D721Med (cell line): Measurements from ENCODE around the gene C19orf67.

Experiments
- DNase-seq: peaks from one replicate; pipeline ENCODE4 v3.0.0; 2011; ENCODE audit warnings: low spot score; ENCODE audit not compliant: insufficient read length
- FAIRE-seq: peaks from 2 replicates; lab custom pipeline; 2011; peaks lifted over from hg19 to GRCh38; lab: Jason Lieb, UNC
- TF ChIP-seq, protein P1 (sequence below): IDR thresholded peaks from 2 replicates; pipeline ENCODE4 v1.5.1; 2012; ENCODE audit warnings: mild to moderate bottlenecking, control low read depth; ENCODE audit not compliant: insufficient read depth; ENCODE audit errors: missing control alignments

C19orf67 gene

GRCh38 chr19:14086098-14086497 lies 515 bp upstream of the C19orf67 start:
- no peak for DNase-seq
- FAIRE-seq, result no peak
- TF ChIP-seq, protein P1, sequence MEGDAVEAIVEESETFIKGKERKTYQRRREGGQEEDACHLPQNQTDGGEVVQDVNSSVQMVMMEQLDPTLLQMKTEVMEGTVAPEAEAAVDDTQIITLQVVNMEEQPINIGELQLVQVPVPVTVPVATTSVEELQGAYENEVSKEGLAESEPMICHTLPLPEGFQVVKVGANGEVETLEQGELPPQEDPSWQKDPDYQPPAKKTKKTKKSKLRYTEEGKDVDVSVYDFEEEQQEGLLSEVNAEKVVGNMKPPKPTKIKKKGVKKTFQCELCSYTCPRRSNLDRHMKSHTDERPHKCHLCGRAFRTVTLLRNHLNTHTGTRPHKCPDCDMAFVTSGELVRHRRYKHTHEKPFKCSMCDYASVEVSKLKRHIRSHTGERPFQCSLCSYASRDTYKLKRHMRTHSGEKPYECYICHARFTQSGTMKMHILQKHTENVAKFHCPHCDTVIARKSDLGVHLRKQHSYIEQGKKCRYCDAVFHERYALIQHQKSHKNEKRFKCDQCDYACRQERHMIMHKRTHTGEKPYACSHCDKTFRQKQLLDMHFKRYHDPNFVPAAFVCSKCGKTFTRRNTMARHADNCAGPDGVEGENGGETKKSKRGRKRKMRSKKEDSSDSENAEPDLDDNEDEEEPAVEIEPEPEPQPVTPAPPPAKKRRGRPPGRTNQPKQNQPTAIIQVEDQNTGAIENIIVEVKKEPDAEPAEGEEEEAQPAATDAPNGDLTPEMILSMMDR, result no peak

- FAIRE-seq (no peak), DNase-seq (no peak)
- TF ChIP-seq, protein P1, result no peak
These were observed 3.0 kb downstream of the C19orf67 start for GRCh38 chr19:14082675-14082960.

DNA sequence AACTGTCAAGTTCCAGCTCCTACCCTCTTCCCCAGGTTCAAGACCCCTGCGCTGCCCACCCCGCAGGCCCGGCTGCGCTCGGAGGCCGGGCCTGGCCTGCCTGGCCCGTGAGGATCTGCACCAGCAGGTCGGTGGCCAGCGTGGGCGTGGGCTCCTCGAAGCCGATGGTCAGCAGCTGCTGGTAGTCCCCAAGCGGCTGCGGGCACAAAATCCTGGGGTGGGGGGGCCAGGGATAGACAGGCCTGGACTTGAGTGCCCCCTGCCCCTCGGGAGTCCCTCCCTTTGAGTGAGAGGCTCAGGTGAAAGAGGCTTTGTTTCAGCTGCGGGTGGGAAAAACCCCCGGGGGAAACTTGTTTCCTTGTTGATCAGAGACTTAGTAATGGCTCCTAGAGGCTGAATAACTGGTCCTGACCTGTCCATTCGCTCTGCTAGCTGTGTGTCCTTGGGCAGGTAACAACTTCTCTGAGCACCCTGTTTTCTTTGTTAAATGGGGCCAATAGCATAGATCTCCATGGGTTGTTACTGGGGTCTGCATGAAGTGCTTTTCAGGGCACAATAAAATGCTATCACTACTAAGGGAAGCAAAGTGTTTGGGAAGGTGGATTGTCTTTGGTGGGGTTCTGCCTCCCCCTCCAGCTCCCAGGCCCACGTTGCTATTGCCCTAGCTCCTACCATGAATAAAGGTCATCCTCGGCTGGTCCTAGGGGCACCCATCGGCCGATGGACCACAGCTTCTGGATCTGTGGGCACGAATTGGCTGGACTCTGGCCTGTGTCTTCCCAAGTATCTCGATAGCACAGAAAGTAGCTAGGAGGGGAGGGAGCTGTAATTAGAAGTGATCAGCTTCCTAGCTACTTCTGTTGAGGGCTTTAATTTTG lies 3.5 kb downstream of the C19orf67 start:
- FAIRE-seq (no peak), DNase-seq (no peak)
- TF ChIP-seq, protein P1, result no peak

DNA sequence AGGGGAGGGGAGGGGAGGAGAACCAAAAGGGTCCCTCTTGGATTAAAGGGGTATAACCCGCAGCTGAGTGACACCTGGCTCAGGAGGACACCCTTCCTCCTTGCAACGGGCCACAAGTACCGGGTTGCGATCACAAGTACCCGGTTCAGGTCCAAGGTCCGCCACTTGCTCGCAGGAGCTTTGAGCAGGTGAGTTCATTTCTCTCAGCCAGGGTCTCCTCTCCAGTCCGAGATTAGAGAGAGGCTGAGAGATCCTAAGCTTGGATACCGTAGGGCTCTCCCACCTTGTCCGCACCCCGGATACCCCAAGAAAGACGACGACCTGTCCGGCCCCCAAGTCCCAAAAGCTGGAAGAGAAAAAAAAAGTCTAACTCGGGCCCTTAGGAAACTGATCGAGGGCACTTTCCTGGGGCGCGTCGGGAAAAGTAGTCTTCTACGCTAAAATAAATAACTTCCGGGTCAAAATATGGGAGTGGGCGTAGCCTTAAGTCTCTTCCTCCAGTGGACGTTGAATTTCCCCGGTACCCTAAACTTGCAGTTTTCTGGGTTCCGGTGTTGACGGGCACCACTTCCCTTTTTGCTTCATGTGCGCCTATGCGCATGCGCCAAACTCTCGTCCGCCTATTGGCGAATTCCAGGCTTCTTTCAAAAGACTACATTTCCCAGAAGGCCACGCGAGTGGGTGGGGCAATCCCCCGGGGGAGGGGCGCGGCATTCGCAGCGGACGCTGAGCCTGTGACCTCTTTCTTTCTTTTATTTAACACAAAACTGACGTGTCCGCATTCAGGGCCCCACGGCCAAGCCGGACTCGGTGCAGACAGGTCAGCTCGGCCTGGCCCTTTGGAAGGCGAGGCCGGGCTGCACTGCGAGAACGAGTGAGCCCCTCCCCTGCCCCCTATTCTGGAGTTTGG lies 4.4 kb downstream of the C19orf67 start:
- TF ChIP-seq, protein P1, result no peak
- FAIRE-seq (peak; percentile 77), DNase-seq (peak; percentile 93)

DNA sequence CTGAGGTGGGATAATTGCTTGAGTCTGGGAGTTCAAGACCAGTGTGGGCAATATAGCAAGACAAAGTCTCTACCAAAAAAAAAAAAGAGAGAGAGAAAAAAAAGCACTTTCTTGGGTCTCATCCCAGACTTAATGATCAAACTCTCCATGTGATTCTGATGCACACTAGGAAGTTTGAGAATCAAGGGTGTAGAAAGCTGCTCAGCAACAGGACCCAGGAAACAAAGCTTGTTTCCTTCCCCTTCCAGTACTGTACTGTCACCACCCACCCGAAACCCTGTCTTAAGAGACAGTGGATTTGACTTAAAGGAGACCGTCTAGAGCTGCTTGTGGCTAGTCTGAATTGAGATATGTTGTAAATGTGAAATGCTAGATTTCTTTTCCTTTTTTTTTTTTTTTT lies 7.2 kb downstream of the C19orf67 start:
- TF ChIP-seq, protein P1, result no peak
- FAIRE-seq (no peak), DNase-seq (no peak)

- TF ChIP-seq, protein P1, result no peak
- FAIRE-seq, result no peak
- no peak for DNase-seq
These were observed 11.4 kb downstream of the C19orf67 start for GRCh38 chr19:14073925-14074838.
